ENCODE measurements around the gene DSCAML1. TPM values are rescaled to one million over a fixed set of nuclear protein-coding genes. Genes with fewer than 3 reads are reported as not detected.

DSCAML1 gene
- total RNA-seq, 6 experiments from 2014 or later, result not detected

GRCh38 chr11:117425679-117426296 is 371.2 kb downstream of the DSCAML1 start:
- Mint-ChIP-seq H3K27me3 (ENCODE audit: insufficient read depth) (peaks cover 29% of the 10 kb centered on the region), H3K4me1 (ENCODE audit: low read depth) (no peaks in the 10 kb centered on the region), H3K4me3 (no peak overlapping the region), H3K9me3 (no peaks in the 10 kb centered on the region), H3K27ac (no peak overlapping the region), H3K36me3 (ENCODE audit: low read depth) (no peaks in the 10 kb centered on the region)
- TF ChIP-seq CTCF (IDR thresholded peaks at IDR 0.05), result no peak
- no peak for DNase-seq

- Mint-ChIP-seq H3K4me1 (ENCODE audit: low read depth) (no peaks in the 10 kb centered on the region), H3K36me3 (ENCODE audit: low read depth) (no peaks in the 10 kb centered on the region), H3K4me3 (no peak overlapping the region), H3K27ac (no peak overlapping the region), H3K9me3 (no peaks in the 10 kb centered on the region), H3K27me3 (ENCODE audit: insufficient read depth) (peaks cover 21% of the 10 kb centered on the region)
- TF ChIP-seq CTCF (IDR thresholded peaks at IDR 0.05), result no peak
- DNase-seq, result no peak
These were observed 372.2 kb downstream of the DSCAML1 start for GRCh38 chr11:117424781-117425180.

GRCh38 chr11:117423046-117423575 is 373.9 kb downstream of the DSCAML1 start:
- H3K9me3 Mint-ChIP-seq, result no peaks in the 10 kb centered on the region
- H3K4me3 Mint-ChIP-seq, result no peak overlapping the region
- no peaks in the 10 kb centered on the region for H3K36me3 Mint-ChIP-seq (ENCODE audit: low read depth)
- no peak overlapping the region for H3K27ac Mint-ChIP-seq
- no peak for TF ChIP-seq CTCF (IDR thresholded peaks at IDR 0.05)
- H3K27me3 Mint-ChIP-seq (ENCODE audit: insufficient read depth), result peaks cover 17% of the 10 kb centered on the region
- no peaks in the 10 kb centered on the region for H3K4me1 Mint-ChIP-seq (ENCODE audit: low read depth)
- no peak for DNase-seq

- no peak for TF ChIP-seq CTCF (IDR thresholded peaks at IDR 0.05)
- Mint-ChIP-seq H3K27ac (no peak overlapping the region), H3K9me3 (no peaks in the 10 kb centered on the region), H3K27me3 (ENCODE audit: insufficient read depth) (peaks cover 23% of the 10 kb centered on the region), H3K4me3 (no peak overlapping the region), H3K36me3 (ENCODE audit: low read depth) (no peaks in the 10 kb centered on the region), H3K4me1 (ENCODE audit: low read depth) (no peaks in the 10 kb centered on the region)
- DNase-seq, result no peak
These were observed 375.5 kb downstream of the DSCAML1 start for GRCh38 chr11:117421476-117421875.

GRCh38 chr11:117421041-117421440 is 376.0 kb downstream of the DSCAML1 start:
- Mint-ChIP-seq H3K9me3 (no peaks in the 10 kb centered on the region), H3K4me1 (ENCODE audit: low read depth) (no peaks in the 10 kb centered on the region), H3K4me3 (no peak overlapping the region), H3K27ac (no peak overlapping the region), H3K36me3 (ENCODE audit: low read depth) (no peaks in the 10 kb centered on the region), H3K27me3 (ENCODE audit: insufficient read depth) (peaks cover 21% of the 10 kb centered on the region)
- no peak for TF ChIP-seq CTCF (IDR thresholded peaks at IDR 0.05)
- DNase-seq, result no peak
